Ovary (tissue), 3 donors: ENCODE data around the gene PLXNA4.

ENCODE experiments used
- EP300 ChIP-seq: sonication (generic); formaldehyde crosslinking; IDR thresholded peaks from one replicate; pipeline ENCODE4 v1.6.1; 2017; ENCODE audit warnings: antibody characterized with exemption
- POLR2A ChIP-seq: fragments of 450-650 bp; IDR thresholded peaks from one replicate; pipeline ENCODE4 v1.6.1; 2017; ENCODE audit warnings: antibody characterized with exemption, mild to moderate bottlenecking, moderate library complexity
- TF ChIP-seq, protein P1 (sequence below), 3 donors: fragments of 450-650 bp in 2 of 3; fragments of 200-600 bp in 1 of 3; IDR thresholded peaks; one replicate each; pipeline versions ENCODE4 v1.5.1 to v1.8.0; 2016 to 2022; ENCODE audit warnings: antibody characterized with exemption in 3 of 3, mild to moderate bottlenecking in 1 of 3
- donor health status: DM: no; HTN: no; CAD: no.

DNA sequence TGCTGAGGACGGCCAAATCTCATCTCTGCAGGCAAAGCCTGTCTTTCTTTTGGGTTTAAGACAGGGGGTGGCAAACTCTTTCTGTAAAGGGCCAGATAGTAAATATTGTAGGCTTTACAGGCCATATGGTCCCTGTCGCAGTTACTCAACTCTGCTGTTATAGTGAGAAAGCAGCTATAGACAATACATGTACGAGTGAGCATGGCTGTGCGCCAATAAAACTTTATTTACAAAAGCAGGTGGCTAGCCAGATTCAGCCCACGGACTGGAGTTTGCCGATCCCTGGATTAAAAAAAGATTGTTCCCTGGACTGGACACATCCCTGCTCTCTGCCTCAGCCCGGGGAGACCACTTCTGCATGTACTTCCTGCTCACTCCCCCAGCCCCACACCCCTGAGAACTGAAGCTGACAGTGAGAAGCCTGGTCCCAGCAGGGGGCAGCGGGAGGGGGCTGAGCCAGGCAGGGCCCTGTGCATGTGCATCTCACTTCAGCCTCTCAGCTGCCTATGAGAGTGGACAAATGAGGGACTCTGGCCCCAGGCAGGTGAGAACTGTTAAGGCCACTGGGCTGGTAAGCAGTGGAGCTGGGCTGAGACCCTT is 392.4 kb downstream of the PLXNA4 start:
- TF ChIP-seq EP300 (no peak), POLR2A (no peak)
- TF ChIP-seq, protein P1, sequence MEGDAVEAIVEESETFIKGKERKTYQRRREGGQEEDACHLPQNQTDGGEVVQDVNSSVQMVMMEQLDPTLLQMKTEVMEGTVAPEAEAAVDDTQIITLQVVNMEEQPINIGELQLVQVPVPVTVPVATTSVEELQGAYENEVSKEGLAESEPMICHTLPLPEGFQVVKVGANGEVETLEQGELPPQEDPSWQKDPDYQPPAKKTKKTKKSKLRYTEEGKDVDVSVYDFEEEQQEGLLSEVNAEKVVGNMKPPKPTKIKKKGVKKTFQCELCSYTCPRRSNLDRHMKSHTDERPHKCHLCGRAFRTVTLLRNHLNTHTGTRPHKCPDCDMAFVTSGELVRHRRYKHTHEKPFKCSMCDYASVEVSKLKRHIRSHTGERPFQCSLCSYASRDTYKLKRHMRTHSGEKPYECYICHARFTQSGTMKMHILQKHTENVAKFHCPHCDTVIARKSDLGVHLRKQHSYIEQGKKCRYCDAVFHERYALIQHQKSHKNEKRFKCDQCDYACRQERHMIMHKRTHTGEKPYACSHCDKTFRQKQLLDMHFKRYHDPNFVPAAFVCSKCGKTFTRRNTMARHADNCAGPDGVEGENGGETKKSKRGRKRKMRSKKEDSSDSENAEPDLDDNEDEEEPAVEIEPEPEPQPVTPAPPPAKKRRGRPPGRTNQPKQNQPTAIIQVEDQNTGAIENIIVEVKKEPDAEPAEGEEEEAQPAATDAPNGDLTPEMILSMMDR (IDR thresholded peaks at IDR 0.05): no peak
